Activated T-cell treated with anti-CD3 and anti-CD28 coated beads, Interleukin-2, amount 50 U/mL, for 72 hours (primary cell): ENCODE results near the gene CLDN19. TPM values are rescaled to one million over a fixed set of nuclear protein-coding genes. Genes with fewer than 3 reads are reported as not detected.
A peak's percentile ranks its signal among the peaks of the same experiment; 100 is the strongest.
"Not testable (repeated sequence)": the region's sequence is repeated elsewhere in the genome, so short reads cannot be mapped to it uniquely, and the experiment has no call there.

Experiments used
- ATAC-seq, 2 donors: fragments of 150-1000 bp; cut with Tn5 transposase; replicated peaks in 1 of 2; 2 replicates each; pipeline ENCODE4 v1.10.0; 2021; ENCODE audit warnings: moderate library complexity in 2 of 2, mild to moderate bottlenecking in 1 of 2
- DNase-seq, 2 donors: peaks; one replicate each; pipeline ENCODE4 v3.0.0; 2021 to 2022; ENCODE audit warnings: mixed read lengths in 1 of 2
- H3K27ac Mint-ChIP-seq: one replicate; pipeline ENCODE4 v1.8.0; 2022; ENCODE audit warnings: mild to moderate bottlenecking, moderate library complexity, mixed read lengths
- H3K27me3 Mint-ChIP-seq: one replicate; pipeline ENCODE4 v1.8.0; 2022; ENCODE audit warnings: low read depth, mixed read lengths
- H3K36me3 Mint-ChIP-seq, 2 donors: one replicate each; pipeline ENCODE4 v1.8.0; 2022; ENCODE audit warnings: mixed read lengths in 2 of 2, mild to moderate bottlenecking in 1 of 2; ENCODE audit not compliant: insufficient read depth in 2 of 2
- H3K4me1 Mint-ChIP-seq: one replicate; pipeline ENCODE4 v1.8.0; 2022; ENCODE audit warnings: low read depth, mixed read lengths
- H3K4me3 Mint-ChIP-seq, 2 donors: one replicate each; pipeline ENCODE4 v1.8.0; 2022; ENCODE audit warnings: mild to moderate bottlenecking in 2 of 2, mixed read lengths in 2 of 2, moderate library complexity in 2 of 2
- H3K9me3 Mint-ChIP-seq, 2 donors: one replicate each; pipeline ENCODE4 v1.8.0; 2022; ENCODE audit warnings: mixed read lengths in 2 of 2
- total RNA-seq, 2 donors: library from RNA; stranded (reverse); gene quantifications; one replicate each; pipeline ENCODE4 v1.2.3, GENCODE V29; 2022

Gene CLDN19
- total RNA-seq, 2 donors from 2014 or later: not detected

DNA sequence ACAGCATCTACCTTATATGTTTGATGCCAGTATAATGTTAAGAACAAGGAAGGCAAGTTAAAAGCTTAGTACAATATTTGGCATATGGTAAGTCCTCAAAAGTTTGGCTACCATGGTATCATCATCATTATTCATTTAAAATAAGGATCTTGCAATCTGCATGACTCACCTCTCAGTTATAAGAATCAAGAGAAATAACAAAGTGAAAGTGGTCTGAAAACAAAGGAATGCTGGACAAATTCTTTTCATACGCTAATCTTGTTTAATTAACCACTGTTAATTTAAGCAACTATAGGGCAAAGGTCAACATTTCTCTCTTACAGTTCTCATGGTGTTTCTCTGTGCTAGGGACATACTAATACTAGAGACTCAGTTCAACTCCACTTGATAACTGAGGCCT is 13.0 kb upstream of the CLDN19 start:
- no peaks in the 10 kb centered on the region for H3K27me3 Mint-ChIP-seq
- no peak overlapping the region for H3K27ac Mint-ChIP-seq
- peaks cover 7% of the 10 kb centered on the region for H3K4me1 Mint-ChIP-seq
- H3K4me3 Mint-ChIP-seq: no peak overlapping the region
- H3K9me3 Mint-ChIP-seq: no peaks in the 10 kb centered on the region
- ATAC-seq: no peak
- peaks cover 13 to 29% of the 10 kb centered on the region in 2 donors for H3K36me3 Mint-ChIP-seq
- DNase-seq: no peak

DNA sequence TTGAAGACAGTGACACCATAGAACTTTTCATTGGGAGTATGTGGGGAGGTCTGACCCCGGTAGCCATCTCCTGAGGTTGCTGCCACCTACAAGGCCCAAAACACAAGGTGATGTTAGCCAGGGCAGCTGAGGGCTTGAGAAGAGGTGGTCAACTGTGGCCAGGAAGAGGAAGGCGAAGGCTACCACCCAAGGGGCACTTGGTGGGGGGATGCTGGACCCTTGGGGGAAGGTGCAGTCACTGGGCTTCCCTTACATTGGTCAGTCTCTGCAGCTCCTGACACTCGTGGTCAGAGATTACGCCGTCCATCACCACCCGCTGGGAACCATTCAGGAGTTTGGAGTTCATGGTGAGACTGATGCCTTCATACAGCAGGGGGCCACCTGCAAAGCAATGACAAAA is 12.2 kb upstream of the CLDN19 start:
- Mint-ChIP-seq H3K27ac (no peak overlapping the region), H3K27me3 (no peaks in the 10 kb centered on the region), H3K4me1 (peaks cover 7% of the 10 kb centered on the region), H3K4me3 (no peak overlapping the region), H3K36me3 (peaks cover 13 to 28% of the 10 kb centered on the region in 2 donors), H3K9me3 (no peaks in the 10 kb centered on the region)
- ATAC-seq (no peak), DNase-seq (no peak)

DNA sequence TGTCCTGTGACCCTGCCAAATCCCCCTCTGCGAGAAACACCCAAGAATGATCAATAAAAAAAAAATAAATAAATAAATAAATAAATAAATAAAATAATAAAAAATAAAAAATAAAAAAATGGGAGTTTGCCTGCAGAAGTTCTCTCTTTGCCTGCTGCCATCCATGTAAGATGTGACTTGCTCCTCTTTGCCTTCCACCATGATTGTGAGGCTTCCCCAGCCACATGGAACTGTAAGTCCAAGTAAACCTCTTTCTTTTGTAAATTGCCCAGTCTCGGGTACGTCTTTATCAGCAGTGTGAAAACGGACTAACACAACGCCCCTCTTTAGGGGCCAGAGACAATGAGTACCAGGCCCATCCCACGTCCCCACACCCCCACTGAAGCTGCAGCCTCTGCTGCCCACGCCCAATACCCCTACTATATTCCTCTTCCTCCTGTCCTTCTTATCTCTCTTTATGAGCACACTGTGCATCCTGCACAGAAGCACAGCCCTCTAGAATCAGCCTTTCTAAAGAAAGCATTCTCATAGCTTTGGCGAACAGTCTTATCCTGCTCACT is 11.6 kb upstream of the CLDN19 start:
- not testable (repeated sequence) for DNase-seq, H3K27me3 Mint-ChIP-seq, H3K4me1 Mint-ChIP-seq, ATAC-seq, H3K27ac Mint-ChIP-seq, H3K9me3 Mint-ChIP-seq, H3K4me3 Mint-ChIP-seq
- peaks cover 10 to 24% of the 10 kb centered on the region in 2 donors for H3K36me3 Mint-ChIP-seq

GRCh38 chr1:42750041-42750440 is 10.0 kb upstream of the CLDN19 start:
- no peak for DNase-seq
- no peaks in the 10 kb centered on the region for H3K9me3 Mint-ChIP-seq
- H3K4me3 Mint-ChIP-seq: no peak overlapping the region
- H3K36me3 Mint-ChIP-seq: peaks cover 10 to 17% of the 10 kb centered on the region in 2 donors
- H3K27ac Mint-ChIP-seq: no peak overlapping the region
- no peaks in the 10 kb centered on the region for H3K4me1 Mint-ChIP-seq
- no peaks in the 10 kb centered on the region for H3K27me3 Mint-ChIP-seq
- ATAC-seq: no peak

DNA sequence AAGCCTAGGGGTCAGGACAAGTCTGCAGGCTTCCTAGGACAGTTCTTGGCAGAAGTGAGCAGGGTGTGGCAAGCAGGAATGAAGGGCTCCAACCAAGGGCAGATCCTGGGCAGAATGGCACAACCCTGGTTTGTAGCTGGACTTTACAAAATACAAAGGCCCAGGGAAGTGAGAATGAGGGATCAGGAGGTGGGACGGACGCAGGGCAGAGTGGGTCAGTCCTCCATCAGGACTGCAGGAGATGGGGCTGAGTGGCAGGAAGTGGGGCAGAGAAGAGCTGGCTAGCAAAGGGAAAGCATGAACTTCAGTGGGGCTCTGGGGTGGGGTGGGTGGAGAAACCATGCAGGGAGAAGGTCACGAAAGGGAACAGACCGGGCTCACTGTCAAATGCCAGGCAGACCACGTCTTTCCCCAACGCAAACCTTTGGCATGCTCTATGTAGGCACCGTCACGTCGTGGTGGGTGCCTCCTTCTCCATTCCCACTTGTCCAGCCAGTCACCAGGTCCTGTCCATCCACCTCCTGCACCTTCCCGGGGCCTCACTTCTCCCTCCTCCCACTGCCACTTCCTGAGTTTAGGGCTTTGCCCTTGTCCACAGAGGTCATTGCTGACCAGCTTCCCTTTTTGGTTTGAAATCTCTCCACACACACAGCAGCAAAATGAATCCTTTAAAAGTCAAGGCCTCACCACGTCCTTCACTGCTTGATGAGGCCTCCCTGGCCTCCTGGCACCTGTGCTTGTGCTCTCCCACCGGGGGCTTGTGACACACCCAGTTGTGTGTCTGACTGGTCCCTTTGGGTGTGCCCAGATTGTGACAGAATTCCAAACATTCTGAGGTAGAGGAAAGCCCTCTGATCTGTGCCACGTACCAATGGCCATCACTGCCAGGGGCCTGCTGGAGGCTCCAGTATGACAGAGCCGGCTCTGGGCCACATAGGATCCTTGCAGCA is 8.7 kb upstream of the CLDN19 start:
- Mint-ChIP-seq H3K36me3 (peaks cover 10 to 11% of the 10 kb centered on the region in 2 donors), H3K27ac (no peak overlapping the region), H3K4me3 (no peak overlapping the region), H3K9me3 (no peaks in the 10 kb centered on the region), H3K4me1 (no peaks in the 10 kb centered on the region), H3K27me3 (no peaks in the 10 kb centered on the region)
- no peak for DNase-seq
- no peak for ATAC-seq

DNA sequence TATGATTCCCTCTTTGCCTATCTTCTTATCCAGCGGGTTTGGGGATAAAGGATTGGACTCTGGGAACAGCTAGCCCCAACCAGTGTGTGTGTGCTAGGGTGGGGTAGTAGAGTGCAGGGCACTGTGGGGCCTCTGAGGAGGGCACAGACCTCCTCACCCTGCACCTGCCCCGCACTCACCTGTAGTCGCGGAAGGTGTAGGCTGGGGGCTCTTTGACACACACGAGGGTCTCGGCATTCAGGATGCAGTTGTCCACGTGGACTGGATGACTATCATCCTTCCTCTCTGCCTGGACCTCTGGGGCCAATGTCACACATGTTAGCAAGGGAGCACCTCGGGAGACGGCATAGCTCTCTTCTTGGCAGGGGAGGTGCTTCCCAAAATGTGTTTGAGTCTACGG is 8.0 kb upstream of the CLDN19 start:
- Mint-ChIP-seq H3K27ac (no peak overlapping the region), H3K36me3 (peaks cover 10 to 11% of the 10 kb centered on the region in 2 donors), H3K4me3 (no peak overlapping the region), H3K9me3 (no peaks in the 10 kb centered on the region), H3K27me3 (no peaks in the 10 kb centered on the region), H3K4me1 (no peaks in the 10 kb centered on the region)
- ATAC-seq: no peak
- no peak for DNase-seq

GRCh38 chr1:42747125-42747524 is 7.1 kb upstream of the CLDN19 start:
- Mint-ChIP-seq H3K4me3 (no peak overlapping the region), H3K27me3 (no peaks in the 10 kb centered on the region), H3K9me3 (no peaks in the 10 kb centered on the region), H3K4me1 (no peaks in the 10 kb centered on the region), H3K27ac (no peak overlapping the region), H3K36me3 (peaks cover 9 to 10% of the 10 kb centered on the region in 2 donors)
- DNase-seq (peak; percentile 38 to 42), ATAC-seq (peak in 1 of 2 donors; percentile 36)

DNA sequence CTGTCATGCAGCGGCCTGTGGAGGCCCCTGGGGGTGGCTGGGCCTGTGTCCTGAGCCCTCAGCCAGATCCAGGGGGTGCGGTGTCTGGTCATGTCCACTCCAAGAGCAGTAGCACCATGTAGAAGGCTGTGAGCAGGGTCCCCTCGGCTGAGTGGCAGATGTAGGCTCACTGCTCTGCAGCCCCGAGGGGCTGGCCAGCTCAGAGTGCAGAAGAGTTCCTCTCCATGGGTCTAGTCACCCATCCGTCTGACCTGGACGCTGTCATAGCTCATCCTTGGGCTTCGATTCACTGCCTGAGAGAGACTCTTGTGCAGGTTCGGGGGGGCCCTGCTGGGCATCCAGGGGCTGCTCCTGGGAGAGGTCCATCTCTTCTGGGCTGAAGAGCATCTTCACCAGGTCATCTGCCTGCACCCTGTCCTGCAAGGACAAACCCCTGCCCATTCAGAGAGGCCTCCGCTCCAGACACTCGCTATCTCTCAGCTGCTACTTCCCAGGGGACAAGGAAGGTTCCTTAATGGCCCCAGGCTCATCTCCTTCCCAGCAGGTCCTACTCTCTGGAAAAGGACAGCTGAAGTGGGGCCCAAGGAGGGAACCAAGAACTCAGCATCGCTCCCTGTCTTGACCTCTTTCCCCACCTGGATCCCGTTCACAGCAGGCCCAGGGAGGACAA is 6.5 kb upstream of the CLDN19 start:
- H3K4me3 Mint-ChIP-seq: no peak overlapping the region
- no peaks in the 10 kb centered on the region for H3K9me3 Mint-ChIP-seq
- no peaks in the 10 kb centered on the region for H3K4me1 Mint-ChIP-seq
- H3K36me3 Mint-ChIP-seq: peaks cover 5 to 6% of the 10 kb centered on the region in 2 donors
- DNase-seq: no peak
- no peaks in the 10 kb centered on the region for H3K27me3 Mint-ChIP-seq
- no peak for ATAC-seq
- H3K27ac Mint-ChIP-seq: no peak overlapping the region

DNA sequence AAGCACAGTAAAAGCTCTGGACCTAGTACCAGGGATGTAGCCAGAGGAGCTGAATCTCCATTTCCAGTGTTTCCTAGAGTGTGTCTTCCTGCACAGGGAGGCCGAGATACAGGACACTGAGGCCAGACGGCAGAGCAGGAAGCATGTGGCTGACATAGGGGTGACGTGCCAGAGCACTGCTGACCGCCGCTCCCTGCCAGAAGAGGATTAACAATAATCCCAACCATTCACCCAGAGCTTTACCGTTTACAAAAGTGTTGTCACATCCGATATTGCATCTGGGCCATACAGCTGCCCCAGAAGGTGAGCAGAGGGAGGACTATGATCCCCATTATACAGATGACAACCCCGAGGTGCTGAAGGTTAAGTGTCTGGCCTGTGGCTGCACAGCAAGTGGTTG is 5.8 kb upstream of the CLDN19 start:
- Mint-ChIP-seq H3K27me3 (no peaks in the 10 kb centered on the region), H3K4me1 (no peaks in the 10 kb centered on the region), H3K36me3 (peaks cover 4 to 5% of the 10 kb centered on the region in 2 donors), H3K4me3 (no peak overlapping the region), H3K27ac (no peak overlapping the region), H3K9me3 (no peaks in the 10 kb centered on the region)
- ATAC-seq (no peak), DNase-seq (no peak)

DNA sequence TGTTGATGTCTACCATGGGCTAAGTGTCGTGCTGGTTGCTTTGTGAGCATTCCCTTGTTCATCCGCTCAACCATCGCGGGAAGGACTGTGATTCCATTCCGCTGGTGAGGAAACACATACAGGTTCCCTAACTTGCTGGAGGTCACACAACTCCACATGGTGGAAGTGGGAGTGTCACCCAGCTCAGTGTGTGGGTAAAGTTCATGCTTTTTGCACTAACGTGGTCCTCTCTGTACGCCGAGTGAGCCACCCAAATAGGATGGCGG is 4.0 kb upstream of the CLDN19 start:
- Mint-ChIP-seq H3K36me3 (no peaks in the 10 kb centered on the region), H3K4me1 (no peaks in the 10 kb centered on the region), H3K9me3 (no peaks in the 10 kb centered on the region), H3K27me3 (no peaks in the 10 kb centered on the region), H3K4me3 (no peak overlapping the region), H3K27ac (no peak overlapping the region)
- ATAC-seq: no peak
- DNase-seq: no peak

- Mint-ChIP-seq H3K27me3 (no peaks in the 10 kb centered on the region), H3K4me1 (no peaks in the 10 kb centered on the region), H3K4me3 (no peak overlapping the region), H3K27ac (no peak overlapping the region), H3K36me3 (no peaks in the 10 kb centered on the region), H3K9me3 (no peaks in the 10 kb centered on the region)
- DNase-seq: no peak
- ATAC-seq: no peak
Measured at GRCh38 chr1:42743317-42744147, 3.5 kb upstream of the CLDN19 start.

- ATAC-seq (no peak), DNase-seq (no peak)
- H3K4me1 Mint-ChIP-seq: no peaks in the 10 kb centered on the region
- H3K36me3 Mint-ChIP-seq: no peaks in the 10 kb centered on the region
- H3K9me3 Mint-ChIP-seq: no peaks in the 10 kb centered on the region
- no peaks in the 10 kb centered on the region for H3K27me3 Mint-ChIP-seq
- no peak overlapping the region for H3K27ac Mint-ChIP-seq
- H3K4me3 Mint-ChIP-seq: no peak overlapping the region
Measured at GRCh38 chr1:42742617-42743316, 2.7 kb upstream of the CLDN19 start.
